ENCODE data around the gene OCRL.
"Not testable (repeated sequence)": the region's sequence is repeated elsewhere in the genome, so short reads cannot be mapped to it uniquely, and the experiment has no call there.

The OCRL gene

DNA sequence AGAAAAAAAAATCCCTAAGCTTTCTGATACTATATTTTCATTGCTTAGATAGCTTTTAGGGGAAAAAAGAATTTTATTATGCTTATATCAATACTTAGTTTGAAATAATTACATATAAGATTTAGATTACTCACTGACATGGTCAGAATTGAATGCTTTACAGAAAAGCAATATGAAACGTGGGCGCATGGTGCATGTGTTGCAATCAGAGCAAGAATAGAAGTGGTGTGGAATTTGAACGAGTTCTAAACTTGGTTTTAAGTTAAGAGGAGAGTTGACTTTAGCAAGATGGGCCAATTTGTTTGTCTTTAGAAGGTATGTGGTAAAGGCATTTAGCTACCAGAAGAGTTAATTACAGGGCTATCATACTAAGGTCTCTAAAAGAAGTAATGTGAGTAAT is 21.4 kb downstream of the OCRL start:
- no peaks in the 10 kb centered on the region for H3K27me3 ChIP-seq (ENCODE audit: control insufficient read depth, insufficient read depth, low read length)
- no peak for DNase-seq (ENCODE audit: low read depth, low spot score)
- H3K36me3 ChIP-seq (ENCODE audit: control insufficient read depth, insufficient read depth, low read length) = no peaks in the 10 kb centered on the region
- no CpG with 5 or more reads among the region's 3 CpGs for WGBS (ENCODE audit: insufficient coverage, insufficient read length)
- H3K4me1 ChIP-seq (ENCODE audit: control insufficient read depth, insufficient read depth, low read length) = no peaks in the 10 kb centered on the region
- H3K9me3 ChIP-seq (ENCODE audit: control insufficient read depth, insufficient read depth, low read length) = no peaks in the 10 kb centered on the region
- H3K4me3 ChIP-seq (ENCODE audit: low read length) = no peak overlapping the region
- no peak overlapping the region for H3K27ac ChIP-seq (ENCODE audit: low read length)

DNA sequence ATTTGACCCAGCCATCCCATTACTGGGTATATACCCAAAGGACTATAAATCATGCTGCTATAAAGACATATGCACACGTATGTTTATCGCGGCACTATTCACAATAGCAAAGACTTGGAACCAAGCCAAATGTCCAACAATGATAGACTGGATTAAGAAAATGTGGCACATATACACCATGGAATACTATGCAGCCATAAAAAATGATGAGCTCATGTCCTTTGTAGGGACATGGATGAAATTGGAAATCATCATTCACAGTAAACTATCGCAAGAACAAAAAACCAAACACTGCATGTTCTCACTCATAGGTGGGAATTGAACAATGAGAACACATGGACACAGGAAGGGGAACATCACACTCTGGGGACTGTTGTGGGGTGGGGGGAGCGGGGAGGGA is 24.3 kb downstream of the OCRL start:
- no CpG with 5 or more reads among the region's 5 CpGs for WGBS (ENCODE audit: insufficient coverage, insufficient read length)
- not testable (repeated sequence) for H3K4me3 ChIP-seq (ENCODE audit: low read length); H3K36me3 ChIP-seq (ENCODE audit: control insufficient read depth, insufficient read depth, low read length); H3K9me3 ChIP-seq (ENCODE audit: control insufficient read depth, insufficient read depth, low read length); H3K4me1 ChIP-seq (ENCODE audit: control insufficient read depth, insufficient read depth, low read length); H3K27me3 ChIP-seq (ENCODE audit: control insufficient read depth, insufficient read depth, low read length); DNase-seq (ENCODE audit: low read depth, low spot score); H3K27ac ChIP-seq (ENCODE audit: low read length)

DNA sequence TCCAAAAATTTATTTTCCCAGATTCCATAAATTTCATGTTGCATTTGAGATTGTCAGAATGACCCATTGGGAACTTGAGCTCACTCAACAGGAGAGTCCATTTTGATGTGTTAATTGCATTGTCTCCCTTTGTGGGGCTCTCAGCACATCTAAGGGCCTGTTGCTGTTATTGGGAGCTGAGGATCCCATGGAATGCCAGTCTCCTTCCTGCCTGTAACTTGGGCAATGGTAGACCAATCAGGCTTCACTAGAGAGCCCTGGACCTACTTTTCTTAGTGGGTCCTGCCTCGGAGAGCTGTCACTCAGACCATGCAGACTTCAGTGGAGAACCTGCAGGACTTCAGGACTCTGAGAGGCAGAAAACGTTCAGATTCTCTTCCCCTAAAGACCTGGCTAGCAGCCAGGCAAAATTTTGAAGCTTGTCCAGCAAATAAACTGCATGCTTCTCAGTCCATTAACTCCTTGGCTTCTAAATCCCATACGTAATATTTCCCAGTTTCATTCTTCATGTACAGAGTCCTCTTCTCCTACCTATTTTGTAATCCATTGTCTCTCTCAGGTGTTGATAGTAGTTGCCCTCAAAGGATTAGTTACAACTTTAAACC is 25.1 kb downstream of the OCRL start:
- Histone ChIP-seq H3K27me3 (ENCODE audit: control insufficient read depth, insufficient read depth, low read length) (no peaks in the 10 kb centered on the region), H3K36me3 (ENCODE audit: control insufficient read depth, insufficient read depth, low read length) (no peaks in the 10 kb centered on the region), H3K4me3 (ENCODE audit: low read length) (no peak overlapping the region), H3K9me3 (ENCODE audit: control insufficient read depth, insufficient read depth, low read length) (no peaks in the 10 kb centered on the region), H3K4me1 (ENCODE audit: control insufficient read depth, insufficient read depth, low read length) (no peaks in the 10 kb centered on the region), H3K27ac (ENCODE audit: low read length) (no peak overlapping the region)
- no CpG with 5 or more reads among the region's 3 CpGs for WGBS (ENCODE audit: insufficient coverage, insufficient read length)
- DNase-seq (ENCODE audit: low read depth, low spot score) = no peak

DNA sequence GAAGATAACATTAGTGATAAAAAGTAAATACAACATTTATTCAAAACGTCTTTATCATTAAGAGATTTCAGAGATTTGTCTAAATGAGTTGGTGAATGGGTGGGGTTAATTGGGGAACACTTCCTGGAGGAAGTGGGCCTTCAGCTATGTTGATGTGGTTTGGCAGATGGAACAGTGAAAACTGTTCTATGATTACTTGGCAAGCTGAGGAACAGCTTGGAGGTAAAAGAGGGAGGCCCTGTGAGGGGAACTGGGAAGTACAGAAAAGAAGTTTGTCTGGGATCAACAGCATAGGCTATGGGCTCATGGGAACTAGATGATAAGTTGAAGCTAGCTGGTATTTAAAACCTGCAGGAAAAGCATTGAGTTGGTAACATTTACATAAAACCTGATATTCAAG is 26.0 kb downstream of the OCRL start:
- Histone ChIP-seq H3K27ac (ENCODE audit: low read length) (no peak overlapping the region), H3K9me3 (ENCODE audit: control insufficient read depth, insufficient read depth, low read length) (no peaks in the 10 kb centered on the region), H3K36me3 (ENCODE audit: control insufficient read depth, insufficient read depth, low read length) (no peaks in the 10 kb centered on the region), H3K4me3 (ENCODE audit: low read length) (no peak overlapping the region), H3K27me3 (ENCODE audit: control insufficient read depth, insufficient read depth, low read length) (no peaks in the 10 kb centered on the region), H3K4me1 (ENCODE audit: control insufficient read depth, insufficient read depth, low read length) (no peaks in the 10 kb centered on the region)
- no peak for DNase-seq (ENCODE audit: low read depth, low spot score)
- no CpG with 5 or more reads among the region's 1 CpG for WGBS (ENCODE audit: insufficient coverage, insufficient read length)

DNA sequence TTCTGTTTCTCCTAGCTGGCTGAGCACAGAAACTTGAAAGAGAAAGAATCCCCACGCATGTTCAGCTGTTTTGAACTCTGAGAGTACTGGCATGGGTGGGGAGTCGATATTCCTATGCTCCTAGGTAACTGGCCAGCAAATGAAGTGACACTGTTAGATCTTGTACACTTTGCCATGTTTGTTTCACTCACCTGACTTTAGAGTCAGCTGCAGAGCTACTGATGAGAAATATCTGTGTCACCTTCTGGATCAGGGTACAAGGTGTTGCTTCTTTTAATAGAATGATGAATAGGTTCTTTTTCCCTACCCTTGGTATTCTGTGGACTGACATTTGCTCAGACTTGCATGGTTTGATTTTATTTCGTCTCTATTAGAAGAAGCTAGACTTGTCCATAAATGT is 28.3 kb downstream of the OCRL start:
- no CpG with 5 or more reads among the region's 3 CpGs for WGBS (ENCODE audit: insufficient coverage, insufficient read length)
- Histone ChIP-seq H3K36me3 (ENCODE audit: control insufficient read depth, insufficient read depth, low read length) (no peaks in the 10 kb centered on the region), H3K4me3 (ENCODE audit: low read length) (no peak overlapping the region), H3K4me1 (ENCODE audit: control insufficient read depth, insufficient read depth, low read length) (no peaks in the 10 kb centered on the region), H3K9me3 (ENCODE audit: control insufficient read depth, insufficient read depth, low read length) (no peaks in the 10 kb centered on the region), H3K27me3 (ENCODE audit: control insufficient read depth, insufficient read depth, low read length) (no peaks in the 10 kb centered on the region), H3K27ac (ENCODE audit: low read length) (no peak overlapping the region)
- no peak for DNase-seq (ENCODE audit: low read depth, low spot score)

DNA sequence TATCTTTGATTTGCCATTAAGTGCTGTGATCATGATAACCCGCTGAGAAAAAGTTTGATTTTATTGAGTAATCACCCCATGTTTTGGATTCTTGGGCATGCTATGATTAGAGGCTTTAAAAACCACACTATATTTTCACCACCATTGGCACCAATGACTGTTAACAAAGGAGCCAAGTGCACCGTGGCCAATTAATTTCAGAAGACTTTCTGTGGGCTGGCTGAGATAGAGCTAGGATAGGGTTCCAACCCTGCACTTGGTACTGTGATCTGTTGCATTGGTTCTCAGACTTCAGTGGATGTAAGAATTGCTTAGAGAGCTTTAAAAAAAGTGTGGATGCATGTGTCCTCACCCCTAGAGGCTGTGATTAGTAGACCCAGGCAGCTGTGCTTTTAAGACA is 32.4 kb downstream of the OCRL start:
- Histone ChIP-seq H3K9me3 (ENCODE audit: control insufficient read depth, insufficient read depth, low read length) (no peaks in the 10 kb centered on the region), H3K27ac (ENCODE audit: low read length) (no peak overlapping the region), H3K27me3 (ENCODE audit: control insufficient read depth, insufficient read depth, low read length) (no peaks in the 10 kb centered on the region), H3K4me3 (ENCODE audit: low read length) (no peak overlapping the region), H3K4me1 (ENCODE audit: control insufficient read depth, insufficient read depth, low read length) (no peaks in the 10 kb centered on the region), H3K36me3 (ENCODE audit: control insufficient read depth, insufficient read depth, low read length) (peaks cover 4% of the 10 kb centered on the region; the same call in 1 of the 2 replicates)
- no peak for DNase-seq (ENCODE audit: low read depth, low spot score)
- WGBS (ENCODE audit: insufficient coverage, insufficient read length) = no CpG with 5 or more reads among the region's 2 CpGs

DNA sequence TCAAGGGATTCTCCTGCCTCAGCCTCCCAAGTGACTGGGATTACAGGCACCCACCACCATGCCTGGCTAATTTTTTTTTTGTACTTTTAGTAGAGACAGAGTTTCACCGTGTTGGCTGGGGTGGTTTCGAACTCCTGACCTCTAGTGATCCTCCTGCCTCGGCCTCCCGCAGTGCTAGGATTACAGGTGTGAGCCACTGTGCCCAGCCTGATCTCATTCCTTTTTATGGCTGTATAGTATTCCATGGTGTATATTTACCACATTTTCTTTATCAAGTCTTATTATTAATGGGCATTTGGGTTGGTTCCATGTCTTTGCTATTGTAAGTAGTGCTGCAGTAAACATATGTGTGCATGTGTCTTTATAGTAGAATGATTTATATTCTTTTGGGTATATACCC is 33.6 kb downstream of the OCRL start:
- not testable (repeated sequence) for DNase-seq (ENCODE audit: low read depth, low spot score); H3K36me3 ChIP-seq (ENCODE audit: control insufficient read depth, insufficient read depth, low read length); H3K4me1 ChIP-seq (ENCODE audit: control insufficient read depth, insufficient read depth, low read length); H3K4me3 ChIP-seq (ENCODE audit: low read length); H3K27me3 ChIP-seq (ENCODE audit: control insufficient read depth, insufficient read depth, low read length); H3K27ac ChIP-seq (ENCODE audit: low read length); H3K9me3 ChIP-seq (ENCODE audit: control insufficient read depth, insufficient read depth, low read length)
- no CpG with 5 or more reads among the region's 4 CpGs for WGBS (ENCODE audit: insufficient coverage, insufficient read length)

DNA sequence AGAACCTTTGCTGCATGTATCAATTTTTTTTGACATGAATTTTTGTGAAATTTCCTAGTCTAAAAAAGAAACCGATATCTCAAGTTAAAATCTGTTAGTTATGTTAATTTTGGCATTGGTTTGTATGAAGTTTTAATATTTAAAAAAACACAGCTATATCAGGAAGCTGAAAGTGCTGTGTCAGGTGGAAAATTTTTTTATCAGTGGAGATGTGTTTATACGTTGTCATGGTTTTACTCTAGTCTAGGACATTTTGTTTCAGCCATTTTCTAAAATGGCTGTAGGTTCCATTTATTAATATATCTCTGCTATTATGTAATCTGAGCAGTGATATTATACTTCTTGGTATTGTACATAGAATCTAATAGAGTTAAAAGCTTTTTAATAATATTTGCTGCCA is 34.2 kb downstream of the OCRL start:
- no peaks in the 10 kb centered on the region for H3K9me3 ChIP-seq (ENCODE audit: control insufficient read depth, insufficient read depth, low read length)
- no peaks in the 10 kb centered on the region for H3K4me1 ChIP-seq (ENCODE audit: control insufficient read depth, insufficient read depth, low read length)
- no peak for DNase-seq (ENCODE audit: low read depth, low spot score)
- H3K27me3 ChIP-seq (ENCODE audit: control insufficient read depth, insufficient read depth, low read length) = no peaks in the 10 kb centered on the region
- H3K36me3 ChIP-seq (ENCODE audit: control insufficient read depth, insufficient read depth, low read length) = peaks cover 4% of the 10 kb centered on the region; the same call in 1 of the 2 replicates
- no CpG with 5 or more reads among the region's 2 CpGs for WGBS (ENCODE audit: insufficient coverage, insufficient read length)
- no peak overlapping the region for H3K27ac ChIP-seq (ENCODE audit: low read length)
- no peak overlapping the region for H3K4me3 ChIP-seq (ENCODE audit: low read length)

DNA sequence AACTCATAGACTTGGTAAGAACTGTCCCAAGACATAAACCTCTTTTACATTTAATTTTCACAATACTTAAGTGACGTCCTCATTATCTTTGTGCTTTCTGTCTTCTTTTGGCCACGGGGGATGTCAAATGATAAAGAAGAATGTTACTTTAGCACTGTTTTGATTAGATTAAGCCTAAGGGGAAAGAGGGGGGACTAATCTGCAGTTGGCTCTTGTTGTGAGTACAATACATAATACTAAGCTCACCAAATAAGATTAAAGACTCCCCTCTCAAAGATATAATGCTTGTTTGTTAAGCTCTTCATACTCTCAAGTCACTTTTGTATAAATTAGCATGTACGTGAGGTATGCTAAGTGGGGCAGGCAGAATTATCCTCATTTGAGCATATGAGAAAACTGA is 36.5 kb downstream of the OCRL start:
- Histone ChIP-seq H3K4me3 (ENCODE audit: low read length) (no peak overlapping the region), H3K27me3 (ENCODE audit: control insufficient read depth, insufficient read depth, low read length) (no peaks in the 10 kb centered on the region), H3K4me1 (ENCODE audit: control insufficient read depth, insufficient read depth, low read length) (no peaks in the 10 kb centered on the region), H3K27ac (ENCODE audit: low read length) (no peak overlapping the region), H3K9me3 (ENCODE audit: control insufficient read depth, insufficient read depth, low read length) (no peaks in the 10 kb centered on the region), H3K36me3 (ENCODE audit: control insufficient read depth, insufficient read depth, low read length) (peaks cover 4% of the 10 kb centered on the region; the same call in 1 of the 2 replicates)
- no peak for DNase-seq (ENCODE audit: low read depth, low spot score)
- WGBS (ENCODE audit: insufficient coverage, insufficient read length) = no CpG with 5 or more reads among the region's 3 CpGs

DNA sequence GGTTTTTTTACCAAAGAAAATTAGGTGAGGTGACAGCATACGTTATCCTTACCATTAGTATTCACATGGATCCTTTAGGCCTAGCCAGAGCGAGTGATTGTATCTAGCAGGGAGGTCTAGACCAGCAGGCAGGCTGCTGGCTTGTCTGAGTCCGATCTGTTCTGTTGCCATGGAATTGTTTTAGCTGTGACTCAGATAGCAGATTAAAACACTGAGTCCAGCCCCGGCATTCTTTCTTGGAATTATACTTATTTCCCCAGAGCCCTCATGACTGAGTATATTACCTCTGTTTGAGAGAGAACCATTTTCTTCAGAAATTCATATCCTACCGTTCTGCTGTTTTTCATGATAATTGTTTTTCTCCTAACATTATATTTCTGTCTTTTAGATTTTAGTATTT is 37.4 kb downstream of the OCRL start:
- Histone ChIP-seq H3K4me1 (ENCODE audit: control insufficient read depth, insufficient read depth, low read length) (no peaks in the 10 kb centered on the region), H3K4me3 (ENCODE audit: low read length) (no peak overlapping the region), H3K27me3 (ENCODE audit: control insufficient read depth, insufficient read depth, low read length) (no peaks in the 10 kb centered on the region), H3K36me3 (ENCODE audit: control insufficient read depth, insufficient read depth, low read length) (peaks cover 4% of the 10 kb centered on the region; the same call in 1 of the 2 replicates), H3K27ac (ENCODE audit: low read length) (no peak overlapping the region), H3K9me3 (ENCODE audit: control insufficient read depth, insufficient read depth, low read length) (no peaks in the 10 kb centered on the region)
- no CpG with 5 or more reads among the region's 5 CpGs for WGBS (ENCODE audit: insufficient coverage, insufficient read length)
- DNase-seq (ENCODE audit: low read depth, low spot score) = no peak

DNA sequence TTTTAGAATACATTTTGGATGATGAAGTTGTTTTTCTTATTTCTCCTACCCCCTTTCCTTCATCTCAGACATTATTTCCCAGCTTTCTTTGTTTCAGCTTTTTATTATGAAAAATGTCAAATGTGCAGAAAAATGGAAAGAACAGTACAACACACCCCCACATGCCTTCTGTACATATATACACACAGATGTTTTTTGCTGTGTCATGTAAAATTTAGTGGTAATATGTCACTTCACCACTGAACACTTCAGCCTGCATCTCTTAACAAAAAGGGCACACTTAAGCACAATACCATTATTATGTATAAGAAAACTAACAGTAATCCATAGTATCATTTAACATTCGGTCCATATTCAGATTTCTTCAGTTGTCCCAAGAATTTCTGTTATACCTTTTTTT is 37.8 kb downstream of the OCRL start:
- WGBS (ENCODE audit: insufficient coverage, insufficient read length) = no CpG with 5 or more reads among the region's 1 CpG
- Histone ChIP-seq H3K9me3 (ENCODE audit: control insufficient read depth, insufficient read depth, low read length) (no peaks in the 10 kb centered on the region), H3K36me3 (ENCODE audit: control insufficient read depth, insufficient read depth, low read length) (peaks cover 4% of the 10 kb centered on the region; the same call in 1 of the 2 replicates), H3K27ac (ENCODE audit: low read length) (no peak overlapping the region), H3K4me3 (ENCODE audit: low read length) (no peak overlapping the region), H3K4me1 (ENCODE audit: control insufficient read depth, insufficient read depth, low read length) (no peaks in the 10 kb centered on the region), H3K27me3 (ENCODE audit: control insufficient read depth, insufficient read depth, low read length) (no peaks in the 10 kb centered on the region)
- no peak for DNase-seq (ENCODE audit: low read depth, low spot score)

Measured in iPS DF 6.9 (cell line).